ENCODE data around the gene SCGB1A1.
A peak's percentile ranks its signal among the peaks of the same experiment; 100 is the strongest.

SCGB1A1 gene

GRCh38 chr11:62398011-62398994, 20.5 kb upstream of the SCGB1A1 start:
- no peak for DNase-seq

GRCh38 chr11:62399172-62399877, 19.5 kb upstream of the SCGB1A1 start:
- DNase-seq, result no peak

GRCh38 chr11:62399878-62400266, 19.0 kb upstream of the SCGB1A1 start:
- DNase-seq, result no peak

DNA sequence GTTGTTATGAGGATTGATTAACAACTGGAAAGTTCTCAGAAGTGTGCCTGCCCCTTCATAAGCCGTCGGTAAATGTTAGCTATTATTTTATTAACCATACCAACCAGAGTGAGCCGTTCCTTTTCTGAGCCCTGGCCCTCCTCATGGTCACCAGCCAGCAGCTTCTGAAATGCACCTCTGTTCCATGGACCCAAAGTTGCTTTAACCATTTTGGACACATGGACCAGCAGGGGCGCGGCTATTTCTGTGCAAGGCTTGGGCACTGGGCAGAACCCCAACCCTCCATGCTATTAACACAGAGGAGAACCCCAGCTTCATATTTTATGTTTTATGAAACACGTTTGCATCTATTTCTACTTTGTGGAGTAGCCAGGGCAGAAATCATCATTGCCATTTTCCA, 18.6 kb upstream of the SCGB1A1 start:
- no peak for DNase-seq

DNA sequence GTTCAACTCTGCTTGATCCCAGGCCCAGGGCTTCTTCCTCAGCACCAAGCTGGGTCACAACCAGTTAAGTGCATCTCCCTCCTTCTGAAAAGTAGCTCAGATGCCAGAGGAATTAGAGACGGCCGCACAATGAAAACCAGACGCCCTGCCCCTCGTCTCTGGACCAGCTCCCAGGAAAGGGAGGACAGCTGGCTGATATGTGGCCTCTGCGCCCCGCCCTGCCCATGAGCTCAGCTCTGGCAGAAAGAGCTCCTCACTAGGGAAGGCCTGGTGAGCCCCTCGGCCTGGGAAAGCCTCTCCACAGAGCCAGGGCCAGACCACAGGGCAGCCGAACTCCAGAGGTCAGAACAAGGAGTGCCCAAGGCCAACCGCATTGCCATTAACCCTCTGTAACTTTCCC, 18.1 kb upstream of the SCGB1A1 start:
- no peak for DNase-seq

GRCh38 chr11:62401356-62401755, 17.5 kb upstream of the SCGB1A1 start:
- no peak for DNase-seq

GRCh38 chr11:62401811-62402210, 17.0 kb upstream of the SCGB1A1 start:
- DNase-seq, result no peak

DNA sequence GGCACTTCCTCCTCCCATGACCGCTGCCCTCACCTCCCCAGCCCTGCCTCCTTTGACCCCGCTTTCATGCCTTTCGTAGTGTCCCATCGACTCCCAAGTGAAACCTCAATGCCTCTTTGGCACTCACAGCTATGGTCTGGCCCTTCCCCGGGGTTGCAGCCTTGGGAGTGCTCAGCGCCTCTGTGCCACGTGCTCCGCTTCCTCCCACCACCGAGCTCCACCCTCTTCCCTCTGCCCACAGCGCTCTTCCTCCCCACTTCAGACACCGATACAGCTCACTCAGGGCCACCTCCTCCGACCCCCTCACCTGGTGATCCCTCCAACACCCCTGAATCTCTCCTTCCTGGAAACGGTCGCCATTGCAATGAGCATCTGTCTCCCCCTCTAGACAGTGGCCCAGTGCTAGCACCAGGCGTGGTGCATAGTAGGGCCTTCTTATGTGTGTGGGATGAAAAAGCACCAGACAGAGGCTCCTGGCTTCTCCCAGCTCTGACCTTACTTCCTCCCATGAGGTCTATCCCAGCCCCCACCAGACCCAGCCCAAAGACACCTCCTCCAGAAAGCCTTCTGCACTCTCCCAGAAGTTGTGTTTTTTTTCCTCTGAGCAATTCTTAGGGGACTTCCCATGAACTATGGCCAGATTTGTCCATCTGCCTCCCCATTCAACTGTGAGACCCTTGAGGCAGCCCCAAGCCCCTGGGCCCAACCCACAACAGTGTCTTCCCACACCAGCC, 16.4 kb upstream of the SCGB1A1 start:
- DNase-seq, result peak; percentile 47

DNA sequence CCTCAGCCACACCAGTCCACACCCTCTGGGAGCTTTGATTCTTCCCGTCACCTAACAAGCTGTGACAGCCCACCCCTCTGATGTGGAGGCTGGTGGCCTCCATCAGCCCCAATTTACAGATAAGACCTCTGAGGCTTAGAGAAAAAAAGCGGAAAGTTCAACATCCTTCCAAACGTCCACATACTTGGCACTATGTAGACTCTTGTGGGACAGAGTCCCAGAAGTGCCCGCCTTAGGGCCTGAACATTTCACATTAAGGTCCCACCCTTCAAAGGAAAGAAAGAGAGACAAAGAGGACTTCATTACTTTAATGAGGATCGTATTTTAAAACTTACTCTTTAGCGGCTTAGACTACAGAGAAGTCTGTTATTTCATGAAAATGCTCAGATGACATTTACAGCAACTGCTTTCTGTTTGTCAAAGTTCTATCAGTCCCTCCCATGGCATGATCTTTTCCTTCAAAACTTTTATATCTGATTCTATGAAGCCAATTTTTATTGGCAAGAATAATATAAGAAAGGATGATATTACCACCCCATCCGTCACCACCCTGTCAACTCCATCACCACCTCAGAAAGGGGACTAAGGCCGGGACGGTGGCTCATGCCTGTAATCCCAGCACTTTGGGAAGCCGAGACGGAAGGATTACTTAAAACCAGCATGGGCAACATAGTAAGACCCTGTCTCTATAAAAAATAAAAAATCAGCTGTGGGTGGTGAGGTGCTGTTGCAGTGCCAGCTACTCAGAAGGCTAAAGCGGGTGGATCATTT, 15.7 kb upstream of the SCGB1A1 start:
- no peak for DNase-seq

DNA sequence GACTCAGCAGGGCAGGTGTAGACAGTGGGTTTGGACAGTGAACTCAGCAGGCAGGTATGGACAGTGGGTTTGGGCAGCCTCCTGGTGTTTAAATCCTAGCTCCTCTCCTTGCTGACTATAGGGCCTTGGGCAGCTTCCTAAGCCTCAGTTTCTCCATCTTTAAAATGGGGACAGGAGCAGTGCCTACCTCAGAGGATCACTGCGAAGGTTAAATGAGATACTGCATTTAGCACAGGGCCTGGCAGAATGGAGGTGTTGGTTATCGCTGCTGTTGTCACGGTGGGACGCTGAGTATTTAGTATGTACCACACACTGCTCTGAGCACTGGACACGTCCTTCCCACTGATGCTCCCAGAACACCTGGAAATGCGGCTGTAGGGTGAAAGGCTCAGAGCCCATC, 14.4 kb upstream of the SCGB1A1 start:
- no peak for DNase-seq

- no peak for DNase-seq
These were observed 13.9 kb upstream of the SCGB1A1 start for GRCh38 chr11:62404901-62405300.

- DNase-seq, result no peak
These were observed 12.8 kb upstream of the SCGB1A1 start for GRCh38 chr11:62406034-62406433.

DNA sequence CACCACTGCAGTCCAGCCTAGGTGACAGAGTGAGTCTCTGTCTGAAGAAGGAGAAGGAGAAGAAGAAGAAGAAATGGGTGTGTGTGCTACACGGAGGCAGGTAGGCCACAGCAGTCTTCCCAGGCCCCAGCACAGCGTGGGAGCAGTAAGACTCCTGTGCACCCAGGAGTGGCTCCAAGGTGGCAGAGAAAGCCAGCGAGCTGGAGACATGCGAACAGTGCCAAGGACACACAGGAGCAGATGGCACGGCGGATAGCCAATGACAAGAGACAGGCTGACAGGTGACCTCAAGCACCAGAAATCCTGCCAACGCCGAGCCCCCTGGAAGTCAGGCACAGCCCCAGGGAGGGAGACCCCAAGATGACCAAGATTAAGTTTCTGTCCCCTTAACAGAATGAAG, 9.0 kb upstream of the SCGB1A1 start:
- DNase-seq, result no peak

- no peak for DNase-seq
These were observed 7.9 kb upstream of the SCGB1A1 start for GRCh38 chr11:62410972-62411371.

GRCh38 chr11:62411524-62411923, 7.3 kb upstream of the SCGB1A1 start:
- no peak for DNase-seq

DNA sequence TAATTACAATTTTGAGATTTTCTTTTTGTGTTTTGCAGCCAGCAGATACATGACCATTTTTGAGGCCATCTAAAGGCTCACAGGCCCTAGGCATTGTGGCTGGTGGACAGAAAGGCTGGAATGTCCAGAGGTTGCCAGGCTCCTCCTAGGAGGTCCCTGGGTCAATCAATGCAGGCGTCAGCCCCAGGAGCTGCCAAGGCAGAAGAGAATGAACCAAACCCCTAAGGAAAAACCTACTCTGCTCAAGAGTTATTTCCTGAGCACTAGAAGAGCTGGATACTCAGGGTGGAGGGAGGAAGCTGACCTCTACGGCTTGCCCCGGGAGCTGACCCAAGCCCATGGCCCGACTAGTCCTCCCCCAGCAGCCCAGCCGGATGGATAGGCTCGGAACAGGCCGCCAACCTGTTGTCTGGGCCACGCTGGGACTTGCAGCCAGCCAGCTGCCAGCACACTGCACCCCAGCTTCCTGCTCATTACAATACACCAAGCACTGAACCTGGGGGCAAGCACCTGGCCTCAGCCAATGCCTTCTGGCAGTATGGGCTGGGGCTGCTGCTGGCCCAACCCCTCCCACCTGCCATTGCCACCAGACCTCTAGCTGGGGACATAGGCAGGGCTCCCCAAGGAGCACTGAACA, 5.7 kb upstream of the SCGB1A1 start:
- DNase-seq, result no peak

GRCh38 chr11:62416596-62416995, 2.2 kb upstream of the SCGB1A1 start:
- DNase-seq, result no peak

GRCh38 chr11:62418136-62418535, 697 bp upstream of the SCGB1A1 start:
- DNase-seq, result no peak

DNA sequence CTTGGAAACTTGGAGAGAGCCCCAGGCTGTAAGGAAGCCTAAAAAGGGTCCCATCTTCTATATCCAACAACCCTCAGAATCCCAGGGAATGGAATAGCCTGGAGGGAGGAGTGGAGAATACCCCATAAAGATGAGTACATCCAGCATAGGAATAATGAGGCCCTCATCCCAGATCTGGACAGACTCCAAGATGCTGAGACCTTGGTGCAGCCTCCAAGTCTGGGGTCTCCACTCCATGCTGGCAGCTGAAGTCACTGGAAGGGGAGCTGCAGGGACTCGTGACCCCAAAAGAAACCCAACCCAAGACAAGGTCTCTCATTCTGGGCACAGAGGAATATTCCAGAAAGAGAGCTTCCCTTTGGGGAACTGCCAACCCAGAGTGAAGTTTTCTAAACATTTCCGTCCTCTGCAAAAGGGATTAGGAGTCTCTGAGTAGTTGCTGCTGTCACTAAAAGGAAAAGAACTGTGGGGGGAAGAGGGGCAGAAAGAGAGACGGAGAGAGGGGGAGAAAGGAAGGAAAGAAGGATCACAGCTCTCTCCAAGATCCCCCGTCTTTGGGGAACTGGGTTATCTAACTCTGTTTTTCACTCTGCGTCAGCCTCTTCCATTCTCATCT, 589 bp downstream of the SCGB1A1 start:
- DNase-seq, result no peak

DNA sequence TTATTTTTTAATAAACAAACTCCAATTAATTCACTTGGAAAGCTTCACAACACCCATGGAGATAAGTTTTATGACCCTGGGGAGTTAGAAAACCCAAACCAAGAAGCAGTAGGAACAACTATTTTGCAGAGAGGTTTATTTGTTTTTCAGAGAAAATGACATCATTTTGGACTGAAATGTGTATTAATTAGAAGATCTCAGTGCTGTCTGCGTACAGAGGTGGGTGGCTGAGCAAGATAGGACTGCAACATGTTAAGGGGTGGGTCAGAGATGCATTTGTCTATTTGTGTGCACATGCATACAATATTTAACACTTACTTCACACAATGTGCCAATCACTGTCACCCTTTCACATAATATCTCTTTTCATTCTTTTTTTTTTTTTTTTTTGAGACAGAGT, 1.1 kb downstream of the SCGB1A1 start:
- no peak for DNase-seq

DNA sequence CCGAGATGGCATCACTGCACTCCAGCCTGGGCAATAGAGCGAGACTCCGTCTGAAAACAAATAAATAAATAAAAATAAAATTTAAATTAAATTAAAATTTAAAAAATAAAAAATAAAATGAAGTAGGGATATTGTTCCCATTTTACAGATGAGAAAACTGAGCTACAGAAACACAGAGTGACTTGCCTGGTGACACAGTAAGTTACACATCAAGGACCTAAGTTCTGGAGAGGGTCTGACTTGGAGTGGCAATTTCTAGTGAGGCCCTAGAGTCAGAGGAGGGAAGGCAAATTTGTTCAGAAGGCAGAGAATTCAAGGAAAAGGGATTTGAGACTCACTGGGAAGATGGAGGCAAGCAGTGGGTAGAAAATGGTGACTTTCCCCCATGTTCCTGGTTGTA, 2.0 kb downstream of the SCGB1A1 start:
- DNase-seq, result no peak

DNA sequence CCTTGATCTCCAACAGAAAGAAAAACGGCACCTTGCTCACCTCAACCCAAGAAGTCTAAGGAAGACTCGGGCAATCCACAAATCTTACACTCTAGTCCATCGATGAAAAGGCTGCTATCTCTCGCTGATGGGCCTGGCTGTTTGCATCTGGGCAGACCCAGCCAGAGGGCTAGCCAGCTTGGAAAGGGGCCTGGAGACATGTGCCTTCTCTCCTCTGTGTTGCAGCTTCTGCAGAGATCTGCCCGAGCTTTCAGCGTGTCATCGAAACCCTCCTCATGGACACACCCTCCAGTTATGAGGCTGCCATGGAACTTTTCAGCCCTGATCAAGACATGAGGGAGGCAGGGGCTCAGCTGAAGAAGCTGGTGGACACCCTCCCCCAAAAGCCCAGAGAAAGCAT, 3.2 kb downstream of the SCGB1A1 start:
- DNase-seq, result no peak
